HepG2 (cell line): ENCODE results near the gene SCP2D1. TPM values are rescaled to one million over a fixed set of nuclear protein-coding genes. Genes with fewer than 3 reads are reported as not detected.
A peak's percentile ranks its signal among the peaks of the same experiment; 100 is the strongest.

ENCODE experiments used
- ATF4 ChIP-seq, 2 experiments: fragments of 450-650 bp in 1 of 2; sonication (generic) in 1 of 2; formaldehyde crosslinking; IDR thresholded peaks; 2 replicates each; pipeline versions ENCODE4 v1.5.0 to v1.8.0; 2020 to 2022; ENCODE audit warnings: mild to moderate bottlenecking in 1 of 2, missing genetic modification reagents in 1 of 2
- FUBP1 ChIP-seq: sonication (generic); formaldehyde crosslinking; IDR thresholded peaks from 2 replicates; pipeline ENCODE4 v1.5.1; 2020; ENCODE audit warnings: missing genetic modification reagents, mild to moderate bottlenecking, borderline replicate concordance
- GRHL1 ChIP-seq: sonication (generic); formaldehyde crosslinking; conservative IDR thresholded peaks from 2 replicates; pipeline ENCODE4 v1.8.0; 2022; ENCODE audit warnings: missing genetic modification reagents
- PAF1 ChIP-seq: IDR thresholded peaks from 2 replicates; pipeline ENCODE4 v1.6.1; 2016; ENCODE audit warnings: missing genetic modification reagents, missing compliant biosample characterization
- PCBP2 ChIP-seq: fragments of 200-400 bp; formaldehyde crosslinking; optimal IDR thresholded peaks from 2 replicates; pipeline ENCODE3; 2018; ENCODE audit warnings: low read length, low read depth; ENCODE audit not compliant: poor library complexity, severe bottlenecking
- RXRA ChIP-seq: sonication (generic); formaldehyde crosslinking; IDR thresholded peaks from 2 replicates; pipeline ENCODE4 v1.5.1; 2020; ENCODE audit warnings: missing genetic modification reagents
- SPEN ChIP-seq: sonication (generic); formaldehyde crosslinking; IDR thresholded peaks from 2 replicates; pipeline ENCODE4 v1.5.1; 2020; ENCODE audit warnings: low read depth, mild to moderate bottlenecking, missing genetic modification reagents
- ZBTB2 ChIP-seq: sonication (generic); formaldehyde crosslinking; IDR thresholded peaks from 2 replicates; pipeline ENCODE4 v1.8.0; 2022; ENCODE audit warnings: low read depth, missing genetic modification reagents
- ZBTB49 ChIP-seq: sonication (generic); formaldehyde crosslinking; IDR thresholded peaks from 2 replicates; pipeline ENCODE4 v1.4.0; 2020; ENCODE audit warnings: missing genetic modification reagents, borderline replicate concordance
- ZBTB8A ChIP-seq: sonication (generic); formaldehyde crosslinking; IDR thresholded peaks from 2 replicates; pipeline ENCODE4 v1.4.0; 2020; ENCODE audit warnings: mild to moderate bottlenecking, low read depth, missing genetic modification reagents, borderline replicate concordance
- ZFYVE20 ChIP-seq: sonication (generic); formaldehyde crosslinking; IDR thresholded peaks from 2 replicates; pipeline ENCODE4 v1.8.0; 2023; ENCODE audit warnings: low read depth, mild to moderate bottlenecking, moderate library complexity, missing genetic modification reagents, borderline replicate concordance
- ZNF207 ChIP-seq: fragments of 450-650 bp; IDR thresholded peaks from 2 replicates; pipeline ENCODE4 v1.6.1; 2016; ENCODE audit warnings: antibody characterized with exemption, borderline replicate concordance
- ZNF235 ChIP-seq: sonication (generic); formaldehyde crosslinking; IDR thresholded peaks from 2 replicates; pipeline ENCODE4 v1.8.1; 2023; ENCODE audit warnings: mild to moderate bottlenecking, missing genetic modification reagents, borderline replicate concordance
- ZNF3 ChIP-seq: IDR thresholded peaks from 2 replicates; pipeline ENCODE4 v1.7.0; 2017; ENCODE audit warnings: inconsistent platforms
- ZNF589 ChIP-seq: sonication (generic); formaldehyde crosslinking; conservative IDR thresholded peaks from 2 replicates; pipeline ENCODE4 v1.8.0; 2022; ENCODE audit warnings: mild to moderate bottlenecking, moderate library complexity, missing genetic modification reagents
- ZNF614 ChIP-seq: IDR thresholded peaks from 2 replicates; pipeline ENCODE4 v1.6.1; 2018; ENCODE audit warnings: missing biosample characterization, missing genetic modification reagents, inconsistent platforms, borderline replicate concordance
- ZNF652 ChIP-seq: IDR thresholded peaks from 2 replicates; pipeline ENCODE4 v1.6.1; 2016; ENCODE audit warnings: low read depth, borderline replicate concordance
- polyA plus RNA-seq, 8 experiments: library from polyadenylated mRNA; depleted of rRNA in 3 of 8; stranded (reverse) in 7 of 8; unstranded in 1 of 8; fragments of >200 nt; fragmentation: Illumina TruSeq in 4 of 8; extraction: Trizol in 4 of 8; gene quantifications; 2 replicates each; pipeline versions ENCODE4 v1.2.1 to v1.2.3, GENCODE V29; 2011 to 2016; ENCODE audit warnings: low read depth in 4 of 8, missing spikeins in 1 of 8, mixed read lengths in 1 of 8; ENCODE audit not compliant: insufficient read depth in 1 of 8
- total RNA-seq, 5 experiments: library from RNA; depleted of rRNA; stranded (reverse); fragments of >200 nt; fragmentation: Illumina TruSeq; extraction: Trizol; gene quantifications; 2 replicates each; pipeline ENCODE4 v1.2.3, GENCODE V29; 2016; ENCODE audit warnings: low read depth in 1 of 5

SCP2D1 gene
- total and polyA plus RNA-seq, 2 of the 13 experiments (the other 11 are each of a cell fraction or from before 2014, with no cell fraction given): not detected

GRCh38 chr20:18793625-18794427, 19.8 kb upstream of the SCP2D1 start (continued):
- TF ChIP-seq GRHL1 (CRISPR knock-in tag) (no peak), ATF4 (CRISPR knock-in tag; IDR thresholded peaks at IDR 0.05) (no peak), PAF1 (CRISPR knock-in tag) (no peak), SPEN (CRISPR knock-in tag) (peak; percentile 91), ZBTB49 (no peak; the same call in 1 of the 2 replicates), ZNF589 (CRISPR knock-in tag) (no peak), PCBP2 (no peak), ZBTB8A (0 out of 2 replicates have a peak, but pooled peaks have one; percentile 57), ZBTB2 (CRISPR knock-in tag) (no peak), FUBP1 (CRISPR knock-in tag) (no peak), ZNF3 (CRISPR knock-in tag) (no peak), ZNF614 (no peak; the same call in 1 of the 2 replicates), RXRA (peak; percentile 71), ZNF235 (peak; percentile 67; the same call in 1 of the 2 replicates), ZNF207 (no peak), ZNF652 (CRISPR knock-in tag) (no peak), ZFYVE20 (CRISPR knock-in tag) (no peak)
